ENCODE data around the gene SLC25A41.

GRCh38 chr19:6467384-6467783, 33.8 kb upstream of the SLC25A41 start:
- no peak for TF ChIP-seq POLR2A (IDR thresholded peaks at IDR 0.05; ENCODE audit: low read depth, low read length)
- TF ChIP-seq TAF1 (IDR thresholded peaks at IDR 0.05; ENCODE audit: low read depth, low read length), result no peak
- TF ChIP-seq POLR2AphosphoS5 (IDR thresholded peaks at IDR 0.05; ENCODE audit: low read depth, low read length), result no peak
